AG08396 (cell line): Measurements from ENCODE around the gene CTSW.
A peak's percentile ranks its signal among the peaks of the same experiment; 100 is the strongest.

ENCODE experiments used
- DNase-seq: peaks from one replicate; pipeline ENCODE4 v3.0.0; 2012; ENCODE audit warnings: low spot score, mixed read lengths

The CTSW gene

GRCh38 chr11:65868076-65868667 is 11.5 kb upstream of the CTSW start:
- no peak for DNase-seq

- no peak for DNase-seq
These were observed 10.7 kb upstream of the CTSW start for GRCh38 chr11:65868907-65869306.

- no peak for DNase-seq
These were observed 9.9 kb upstream of the CTSW start for GRCh38 chr11:65869643-65870306.

- DNase-seq = no peak
These were observed 9.4 kb upstream of the CTSW start for GRCh38 chr11:65870307-65870658.

GRCh38 chr11:65870706-65871681 is 8.6 kb upstream of the CTSW start:
- no peak for DNase-seq

GRCh38 chr11:65871811-65872548 is 7.7 kb upstream of the CTSW start:
- peak; percentile 63 for DNase-seq

GRCh38 chr11:65872586-65873317 is 6.9 kb upstream of the CTSW start, which contains the start of gene EFEMP2:
EFEMP2 (minus strand) TSS chr11:65872800; CDS start chr11:65872354, 446 bp downstream.
- DNase-seq = peak; percentile 68

GRCh38 chr11:65873318-65874156 is 6.1 kb upstream of the CTSW start:
- peak; percentile 96 for DNase-seq

GRCh38 chr11:65880027-65880426 is 390 bp downstream of the CTSW start:
- no peak for DNase-seq

GRCh38 chr11:65880844-65881421 is 1.3 kb downstream of the CTSW start:
- no peak for DNase-seq

- DNase-seq = no peak
These were observed 2.8 kb downstream of the CTSW start for GRCh38 chr11:65882120-65883057.

GRCh38 chr11:65883058-65883761 is 3.6 kb downstream of the CTSW start:
- DNase-seq = no peak

- no peak for DNase-seq
These were observed 4.4 kb downstream of the CTSW start for GRCh38 chr11:65883786-65884715.

GRCh38 chr11:65884716-65885092 is 5.1 kb downstream of the CTSW start:
- DNase-seq = peak; percentile 84

GRCh38 chr11:65885231-65885630 is 5.6 kb downstream of the CTSW start:
- no peak for DNase-seq

- no peak for DNase-seq
These were observed 6.3 kb downstream of the CTSW start for GRCh38 chr11:65885808-65886536.
